ENCODE data around the gene EIF5.

Gene EIF5

GRCh38 chr14:103298620-103299019, 35.4 kb upstream of the EIF5 start:
- no peak for TF ChIP-seq CTCF (IDR thresholded peaks at IDR 0.05; ENCODE audit: borderline replicate concordance, insufficient read depth, low read depth, low read length)
- H3K4me3 ChIP-seq (ENCODE audit: low read depth, low read length) = no peak overlapping the region

GRCh38 chr14:103301512-103302354, 32.3 kb upstream of the EIF5 start:
- no peak for TF ChIP-seq CTCF (IDR thresholded peaks at IDR 0.05; ENCODE audit: borderline replicate concordance, insufficient read depth, low read depth, low read length)

GRCh38 chr14:103302966-103303365, 31.1 kb upstream of the EIF5 start:
- TF ChIP-seq CTCF (IDR thresholded peaks at IDR 0.05; ENCODE audit: borderline replicate concordance, insufficient read depth, low read depth, low read length) = no peak
- H3K4me3 ChIP-seq (ENCODE audit: low read depth, low read length) = no peak overlapping the region

More at GRCh38 chr14:103301512-103302354, 32.3 kb upstream of the EIF5 start:
- no peak overlapping the region for H3K4me3 ChIP-seq (ENCODE audit: low read depth, low read length)

- H3K4me3 ChIP-seq (ENCODE audit: low read depth, low read length) = no peak overlapping the region
- TF ChIP-seq CTCF (IDR thresholded peaks at IDR 0.05; ENCODE audit: borderline replicate concordance, insufficient read depth, low read depth, low read length) = no peak
These were observed 29.3 kb upstream of the EIF5 start for GRCh38 chr14:103304706-103305105.

GRCh38 chr14:103308717-103309616, 25.1 kb upstream of the EIF5 start:
- H3K4me3 ChIP-seq (ENCODE audit: low read depth, low read length) = no peak overlapping the region
- no peak for TF ChIP-seq CTCF (IDR thresholded peaks at IDR 0.05; ENCODE audit: borderline replicate concordance, insufficient read depth, low read depth, low read length)

DNA sequence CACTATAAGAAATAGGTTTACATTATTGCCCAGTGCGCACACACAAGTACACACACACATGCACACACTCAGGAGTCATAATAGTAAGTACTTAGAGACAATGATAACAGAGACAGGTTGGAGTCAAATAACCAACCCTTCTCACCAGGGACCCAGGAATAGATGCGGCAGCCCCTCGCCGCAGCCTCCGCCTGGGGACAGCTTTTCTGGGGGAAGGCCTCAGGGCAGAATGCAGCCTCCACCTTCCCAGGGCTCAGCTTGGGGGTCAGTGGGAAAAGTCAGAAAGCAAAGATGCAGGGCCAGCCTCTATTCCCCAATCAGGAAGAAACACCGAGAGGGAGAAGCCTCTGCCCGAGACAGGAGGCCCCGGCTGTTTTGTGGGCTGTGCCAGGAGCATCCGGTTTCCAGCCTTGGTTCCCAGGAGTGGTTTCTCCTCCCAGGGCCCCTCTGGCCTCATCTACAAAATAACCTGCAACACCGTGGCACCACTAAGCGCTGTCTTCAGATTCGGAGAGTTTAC, 23.4 kb upstream of the EIF5 start:
- no peak overlapping the region for H3K4me3 ChIP-seq (ENCODE audit: low read depth, low read length)
- no peak for TF ChIP-seq CTCF (IDR thresholded peaks at IDR 0.05; ENCODE audit: borderline replicate concordance, insufficient read depth, low read depth, low read length)

Data from GM12875 (cell line).